CD4-positive, alpha-beta T cell treated with Interleukin-15 for 1 hour (primary cell): ENCODE results near the gene ANKRD40CL.
"Not testable (repeated sequence)": the region's sequence is repeated elsewhere in the genome, so short reads cannot be mapped to it uniquely, and the experiment has no call there.

Source experiments
- DNase-seq: peaks from one replicate; pipeline ENCODE4 v3.0.0-alpha.2; 2020

The ANKRD40CL gene

GRCh38 chr17:50758524-50758923, 8.8 kb downstream of the ANKRD40CL start:
- DNase-seq = no peak

DNA sequence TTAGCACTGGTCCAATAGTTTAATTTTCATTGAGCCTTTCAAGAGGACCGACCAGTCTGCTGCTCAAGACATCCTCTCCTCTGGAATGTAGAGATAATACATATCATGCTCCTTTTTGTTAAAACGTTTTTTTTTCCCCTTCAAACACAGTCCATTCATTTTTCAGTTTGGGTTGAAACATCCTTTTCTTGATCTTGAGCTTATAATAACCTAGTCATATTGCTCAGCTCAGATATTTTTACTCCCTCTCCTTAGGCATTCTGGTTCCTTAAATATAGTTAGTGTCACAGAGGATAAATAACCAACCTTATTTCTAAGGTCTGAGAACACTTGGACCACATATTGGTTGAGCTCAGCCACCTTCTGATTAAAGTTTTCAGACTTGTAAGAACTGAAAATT, 12.8 kb downstream of the ANKRD40CL start:
- no peak for DNase-seq

DNA sequence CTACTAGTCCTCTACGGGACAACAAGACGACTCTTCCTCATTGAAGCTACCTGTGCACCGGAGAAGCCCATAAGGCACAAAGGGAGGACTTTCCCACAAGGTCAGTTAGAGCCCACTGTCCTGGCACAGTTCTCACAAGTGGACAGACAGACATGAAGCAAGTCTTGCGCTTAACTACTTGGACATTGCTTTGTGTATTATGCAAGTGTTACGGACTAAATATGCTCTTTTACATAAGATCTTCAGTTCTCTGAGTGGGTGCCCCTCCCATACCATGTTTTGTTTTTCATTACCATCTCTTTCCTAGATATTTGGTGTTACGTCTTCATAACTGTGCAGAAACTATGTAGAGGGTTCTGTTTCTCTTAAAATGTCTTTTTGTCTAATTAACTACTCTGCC, 18.1 kb downstream of the ANKRD40CL start:
- no peak for DNase-seq

DNA sequence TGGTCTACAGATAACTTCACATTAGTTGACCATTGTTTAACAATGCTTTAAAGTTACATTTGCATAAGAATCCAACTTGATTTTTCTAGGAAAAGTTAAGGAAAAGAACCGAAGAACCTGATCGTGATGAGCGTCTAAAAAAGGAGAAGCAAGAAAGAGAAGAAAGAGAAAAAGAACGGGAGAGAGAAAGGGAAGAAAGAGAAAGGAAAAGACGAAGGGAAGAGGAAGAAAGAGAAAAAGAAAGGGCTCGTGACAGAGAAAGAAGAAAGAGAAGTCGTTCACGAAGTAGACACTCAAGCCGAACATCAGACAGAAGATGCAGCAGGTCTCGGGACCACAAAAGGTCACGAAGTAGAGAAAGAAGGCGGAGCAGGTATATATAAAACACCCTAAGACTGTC, 21.7 kb downstream of the ANKRD40CL start:
- no peak for DNase-seq

DNA sequence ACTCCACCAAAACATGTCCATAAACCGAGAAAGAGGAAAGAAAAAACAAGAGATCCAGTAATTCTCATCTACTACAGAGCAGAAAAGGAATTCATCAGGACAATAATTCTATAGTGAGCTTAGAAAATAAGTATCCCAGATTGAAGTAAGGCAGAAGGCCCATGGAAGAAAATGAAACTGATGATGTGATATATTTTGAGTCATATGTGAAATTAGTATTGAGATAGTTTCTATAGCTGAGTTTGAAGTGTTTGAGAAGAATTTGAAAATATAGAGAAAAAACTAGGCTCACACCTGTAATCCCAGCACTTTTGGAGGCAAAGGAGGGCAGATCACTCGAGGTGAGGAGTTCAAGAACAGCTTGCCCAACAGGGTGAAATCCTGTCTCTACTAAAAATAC, 28.2 kb downstream of the ANKRD40CL start:
- no peak for DNase-seq

GRCh38 chr17:50737118-50737698, 30.1 kb downstream of the ANKRD40CL start:
- DNase-seq = no peak

GRCh38 chr17:50735287-50735686, 32.0 kb downstream of the ANKRD40CL start:
- DNase-seq = no peak

DNA sequence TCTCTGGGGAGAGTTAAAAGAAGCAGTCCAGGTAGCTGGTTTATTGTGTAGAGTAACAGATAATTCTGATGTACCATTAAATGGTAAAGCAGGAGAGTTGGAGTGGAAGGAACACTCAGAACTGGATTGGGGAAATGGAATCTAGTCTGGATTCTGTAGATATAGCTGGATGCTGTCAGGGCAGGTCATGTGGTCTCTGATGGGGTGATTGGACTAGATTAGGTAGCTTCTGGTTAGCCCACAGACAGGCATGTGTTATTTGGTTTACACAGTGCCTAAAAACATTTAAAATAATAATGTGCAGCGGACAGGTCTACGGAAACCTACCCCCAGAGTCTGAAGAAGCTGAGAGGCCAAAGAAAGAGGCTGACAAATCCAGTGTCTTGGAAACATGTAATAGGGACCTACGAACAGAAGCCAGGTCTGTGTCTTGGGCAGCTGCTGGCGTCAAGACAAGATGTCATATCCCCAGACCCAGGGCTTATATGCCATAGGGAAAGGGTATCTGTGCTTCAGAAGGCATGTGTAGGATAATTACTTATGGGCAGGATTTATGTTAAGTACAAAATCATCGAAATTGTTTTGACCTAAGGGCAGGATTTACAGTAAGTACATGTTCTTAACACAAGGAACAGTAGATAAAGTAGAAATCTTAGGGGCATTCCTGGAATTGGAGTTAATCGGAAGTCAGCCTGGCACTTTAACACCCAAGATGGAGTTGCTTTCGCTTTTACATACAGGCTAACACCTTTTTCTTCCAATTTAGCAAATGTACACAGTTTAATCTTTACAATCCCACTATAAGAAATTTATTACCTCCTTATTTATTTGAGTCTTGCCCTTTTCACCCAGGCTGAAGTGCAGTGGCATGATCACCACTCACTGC, 35.5 kb downstream of the ANKRD40CL start:
- no peak for DNase-seq

- no peak for DNase-seq
Observed at GRCh38 chr17:50728881-50729765, 38.2 kb downstream of the ANKRD40CL start.

DNA sequence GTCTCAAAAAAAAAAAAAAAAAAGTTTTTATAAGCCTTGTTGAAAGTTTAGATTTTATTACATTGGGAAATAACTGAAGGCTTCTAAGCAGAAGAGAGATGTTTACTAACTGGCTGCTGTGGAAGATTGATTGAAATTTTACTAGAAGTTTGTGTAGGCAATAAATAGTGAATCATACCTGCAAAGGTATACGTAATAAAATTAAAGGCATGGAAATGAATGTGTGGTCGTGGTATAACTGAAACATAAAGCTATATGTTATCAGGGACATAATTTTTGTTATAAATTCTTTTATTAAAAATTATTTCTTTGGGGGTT, 39.2 kb downstream of the ANKRD40CL start:
- no peak for DNase-seq

DNA sequence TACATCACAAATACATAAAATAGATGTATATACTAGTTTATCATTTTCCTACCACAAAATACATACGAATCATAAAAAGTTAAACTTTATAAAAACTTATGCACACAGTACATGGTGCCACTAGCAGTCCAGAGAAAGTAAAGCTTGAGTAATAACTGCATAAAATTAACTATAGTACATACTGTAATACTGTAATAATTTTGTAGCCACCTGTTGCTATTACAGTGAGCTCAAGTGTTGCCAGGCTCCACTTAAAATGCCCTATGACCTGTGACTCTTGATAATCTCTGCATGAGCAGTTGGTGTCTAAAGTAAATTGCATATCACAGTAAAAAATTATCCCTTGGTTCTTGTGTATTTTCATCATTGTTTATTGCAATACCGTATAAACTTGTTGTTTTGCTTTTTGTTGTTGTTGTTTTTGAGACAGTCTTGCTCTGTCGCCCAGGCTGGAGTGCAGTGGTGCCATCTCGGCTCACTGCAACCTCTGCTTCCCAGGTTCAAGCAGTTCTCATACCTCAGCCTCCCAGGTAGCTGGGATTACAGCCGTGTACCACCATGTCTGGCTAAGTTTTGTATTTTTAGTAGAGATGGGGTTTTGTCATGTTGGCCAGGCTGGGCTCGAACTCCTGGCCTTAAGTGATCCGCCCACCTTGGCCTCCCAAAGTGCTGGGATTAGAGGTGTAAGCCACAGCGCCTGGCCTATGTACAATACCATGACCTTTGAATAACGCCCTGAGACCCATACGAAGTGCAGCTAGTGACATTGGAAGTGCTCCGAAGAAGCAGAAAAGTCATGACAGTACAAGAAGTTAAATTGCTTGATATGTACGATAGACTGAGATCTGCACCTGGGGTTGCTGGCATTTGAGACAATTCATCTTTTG, 41.3 kb downstream of the ANKRD40CL start:
- DNase-seq = no peak

- not testable (repeated sequence) for DNase-seq
Observed at GRCh38 chr17:50724622-50725021, 42.7 kb downstream of the ANKRD40CL start.

DNA sequence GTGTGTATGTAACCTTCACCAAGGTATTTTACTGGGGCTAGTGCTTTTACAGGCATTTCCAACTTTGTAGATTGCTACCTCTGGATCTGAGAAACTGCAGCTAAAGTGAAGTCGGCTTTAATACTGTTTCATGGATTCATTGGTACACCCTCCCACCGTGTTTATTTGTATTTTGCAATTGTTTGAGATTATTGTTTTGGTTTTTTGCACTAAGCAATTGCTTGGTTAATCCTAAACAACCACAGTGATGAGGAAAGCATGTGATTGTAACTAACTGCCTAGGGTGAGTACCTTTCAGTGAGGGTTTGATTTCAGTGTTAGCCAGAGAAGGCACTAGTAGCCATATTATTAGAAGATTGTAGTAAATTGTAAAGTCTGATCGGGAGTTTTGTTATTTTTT, 44.6 kb downstream of the ANKRD40CL start:
- no peak for DNase-seq

DNA sequence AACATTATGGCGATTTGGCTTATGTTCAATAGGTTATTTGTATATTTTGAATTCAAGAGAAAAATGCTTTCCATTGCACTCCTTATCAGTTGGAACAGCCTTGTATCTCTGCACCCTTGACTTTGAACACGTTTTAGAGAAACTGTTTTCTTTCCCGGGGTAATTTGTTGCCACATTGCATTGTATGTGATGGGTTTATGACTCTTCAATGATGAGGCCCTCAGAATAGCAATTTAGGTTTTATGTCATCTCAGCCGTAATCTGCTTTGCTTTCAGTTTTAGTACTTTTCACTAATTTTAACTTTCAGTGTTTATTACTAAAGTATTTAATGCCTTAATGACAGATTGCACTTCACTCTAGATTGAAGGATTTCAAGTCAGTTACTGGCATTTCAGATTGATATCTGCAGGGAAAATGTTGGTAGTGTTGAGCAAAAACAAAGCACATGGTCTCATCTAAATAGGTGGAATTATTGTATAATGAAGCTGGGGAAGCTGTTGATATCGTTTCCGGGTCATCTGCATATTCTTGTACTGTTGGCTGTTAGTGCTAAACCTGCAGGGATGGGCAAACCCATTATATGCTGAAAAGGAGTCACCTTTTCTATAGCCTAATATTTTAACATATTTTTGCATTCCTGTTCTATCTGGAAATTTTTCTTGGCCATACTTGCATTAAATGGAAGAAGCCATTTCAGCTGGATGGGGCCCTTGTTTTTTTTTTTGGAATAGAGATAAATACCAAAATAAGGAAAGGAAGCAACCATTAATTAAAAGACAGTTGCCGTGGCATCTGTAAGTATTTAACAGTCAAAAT, 45.9 kb downstream of the ANKRD40CL start:
- no peak for DNase-seq

GRCh38 chr17:50719924-50720794, 47.2 kb downstream of the ANKRD40CL start:
- DNase-seq = no peak

DNA sequence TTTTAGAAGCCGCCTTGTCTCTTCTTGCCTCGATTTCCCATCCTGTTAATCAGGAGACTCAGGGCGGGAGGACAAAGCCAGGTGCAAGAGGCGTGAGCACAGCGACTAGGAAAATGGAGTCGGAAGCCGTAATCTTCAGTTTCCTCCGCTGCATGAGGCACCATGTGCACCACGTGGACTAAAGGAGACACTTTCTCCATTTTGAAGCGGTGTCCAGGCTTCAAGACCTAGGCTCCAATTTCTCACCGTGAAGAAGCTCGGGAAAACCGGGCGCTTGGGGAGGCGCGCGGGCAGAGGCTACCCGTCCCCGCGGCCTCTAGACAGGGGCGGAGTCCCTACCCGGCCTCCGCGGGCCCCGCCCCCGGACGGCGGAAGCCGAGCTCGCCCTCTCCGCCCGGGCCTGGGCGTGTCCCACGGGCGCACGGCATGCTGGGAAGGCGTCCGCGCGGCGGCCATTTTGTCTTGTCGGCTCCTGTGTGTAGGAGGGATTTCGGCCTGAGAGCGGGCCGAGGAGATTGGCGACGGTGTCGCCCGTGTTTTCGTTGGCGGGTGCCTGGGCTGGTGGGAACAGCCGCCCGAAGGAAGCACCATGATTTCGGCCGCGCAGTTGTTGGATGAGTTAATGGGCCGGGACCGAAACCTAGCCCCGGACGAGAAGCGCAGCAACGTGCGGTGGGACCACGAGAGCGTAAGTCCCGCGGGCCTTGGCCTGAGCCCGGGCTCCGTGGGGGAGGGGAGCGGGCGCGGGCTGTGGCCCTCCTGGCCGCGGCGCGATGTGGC, 48.0 kb downstream of the ANKRD40CL start, which contains the start of gene LUC7L3:
Gene LUC7L3 (plus strand): TSS at position 460 of the 780 bp plus-strand sequence. CDS start 130 bp downstream, at position 590.
- DNase-seq = peak; percentile 91

DNA sequence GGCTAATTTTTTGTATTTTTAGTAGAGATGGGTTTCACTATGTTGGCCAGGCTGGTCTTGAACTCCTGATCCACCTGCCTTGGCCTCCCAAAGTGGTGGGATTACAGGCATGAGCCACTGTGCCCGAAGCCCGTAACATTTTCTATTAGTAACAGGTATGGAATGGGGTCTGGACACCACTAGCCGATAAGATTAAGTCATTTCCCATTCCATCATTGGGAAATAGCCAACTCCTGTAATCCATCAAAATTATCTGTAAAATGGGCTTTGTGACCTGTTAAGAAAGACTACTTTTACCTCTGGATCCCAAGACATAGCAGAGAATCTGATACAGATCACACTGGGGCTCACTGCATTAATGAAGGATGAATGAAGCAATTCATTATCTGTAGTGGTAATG, 51.8 kb downstream of the ANKRD40CL start:
- no peak for DNase-seq

DNA sequence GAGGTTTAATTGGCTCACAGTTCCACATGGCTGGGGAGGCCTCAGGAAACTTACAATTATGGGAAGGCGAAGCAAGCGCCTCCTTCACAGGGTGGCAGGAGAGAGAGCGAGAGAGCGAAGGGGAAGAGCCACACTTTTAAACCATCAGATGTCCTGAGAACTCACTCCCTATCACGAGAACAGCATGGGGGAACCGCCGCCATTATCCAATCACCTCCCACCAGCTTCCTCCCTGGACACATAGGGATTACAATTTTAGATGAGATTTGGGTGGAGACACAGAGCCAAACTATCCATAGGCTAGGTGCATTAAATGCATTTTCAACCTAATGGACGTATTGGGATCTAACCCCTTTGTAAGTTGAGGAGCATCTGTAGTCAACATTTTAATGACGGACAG, 54.7 kb downstream of the ANKRD40CL start:
- DNase-seq = no peak
